DND-41 (cell line): ENCODE data around the gene ARAP1.

ENCODE experiments used
- CTCF ChIP-seq: IDR thresholded peaks from 2 replicates; pipeline ENCODE4 v1.5.1; 2012; ENCODE audit warnings: borderline replicate concordance, low read length, moderate library complexity, mild to moderate bottlenecking; ENCODE audit not compliant: poor library complexity, severe bottlenecking; ENCODE audit errors: extremely low read depth
- EZH2 ChIP-seq: IDR thresholded peaks from 3 replicates; pipeline ENCODE4 v1.6.1; 2012; ENCODE audit warnings: borderline replicate concordance, low read depth, mild to moderate bottlenecking, moderate library complexity, low read length, inconsistent platforms; ENCODE audit not compliant: severe bottlenecking

GRCh38 chr11:72754149-72754543 lies 1.9 kb upstream of the ARAP1 start:
- no peak for TF ChIP-seq EZH2
- no peak for TF ChIP-seq CTCF
